HG03060 (cell line): Measurements from ENCODE around the gene DOC2A.

Experiments used
- ATAC-seq: cut with Tn5 transposase; IDR thresholded peaks from one replicate; pipeline ENCODE4 v1.9.1; 2021; ENCODE audit warnings: low read depth, moderate number of reproducible peaks; ENCODE audit not compliant: unreplicated experiment

DOC2A gene

GRCh38 chr16:30006095-30006473 is 4.7 kb downstream of the DOC2A start:
- ATAC-seq, result no peak

- ATAC-seq, result no peak
Observed at GRCh38 chr16:30005341-30006094, 5.3 kb downstream of the DOC2A start.

GRCh38 chr16:30004811-30005242 is 6.0 kb downstream of the DOC2A start:
- no peak for ATAC-seq

GRCh38 chr16:30004424-30004776 is 6.4 kb downstream of the DOC2A start:
- no peak for ATAC-seq

- ATAC-seq, result no peak
Observed at GRCh38 chr16:30003670-30004423, 7.0 kb downstream of the DOC2A start.

- ATAC-seq, result no peak
Observed at GRCh38 chr16:30002614-30003346, 8.0 kb downstream of the DOC2A start.

- ATAC-seq, result no peak
Observed at GRCh38 chr16:30000735-30001631, 9.8 kb downstream of the DOC2A start.

- ATAC-seq, result no peak
Observed at GRCh38 chr16:29999605-30000004, 11.2 kb downstream of the DOC2A start.

GRCh38 chr16:29996766-29997250 is 14.0 kb downstream of the DOC2A start:
- no peak for ATAC-seq

GRCh38 chr16:29995911-29996765 is 14.7 kb downstream of the DOC2A start, which contains the start of gene INO80E:
Gene INO80E (plus strand): TSS chr16:29996241. CDS start chr16:29996311, 70 bp downstream.
- peak; percentile 72 for ATAC-seq

GRCh38 chr16:29995324-29995910 is 15.4 kb downstream of the DOC2A start, which contains the start of gene HIRIP3:
Gene HIRIP3 (minus strand): TSS chr16:29995617. CDS start chr16:29995605, 12 bp downstream.
- peak; percentile 19 for ATAC-seq

- no peak for ATAC-seq
Observed at GRCh38 chr16:29994600-29995323, 16.1 kb downstream of the DOC2A start.

- ATAC-seq, result no peak
Observed at GRCh38 chr16:29993903-29994599, 16.8 kb downstream of the DOC2A start.

- ATAC-seq, result no peak
Observed at GRCh38 chr16:29993191-29993902, 17.5 kb downstream of the DOC2A start.

- no peak for ATAC-seq
Observed at GRCh38 chr16:29992344-29992967, 18.4 kb downstream of the DOC2A start.

GRCh38 chr16:29991571-29991904 is 19.3 kb downstream of the DOC2A start:
- no peak for ATAC-seq
